ENCODE results near the gene RAP2B. TPM values are rescaled to one million over a fixed set of nuclear protein-coding genes. Genes with fewer than 3 reads are reported as not detected.

The RAP2B gene
- total RNA-seq = 17.1 and 33.6 TPM in 2 replicates

GRCh38 chr3:153161714-153162512 lies at the start of gene RAP2B:
Gene RAP2B (plus strand): TSS chr3:153162226. CDS start chr3:153162694, 468 bp downstream.

Measured in articular chondrocyte of knee joint (primary cell).